Measurements from ENCODE around the gene VASP. TPM values are rescaled to one million over a fixed set of nuclear protein-coding genes. Genes with fewer than 3 reads are reported as not detected.

The VASP gene
- total and polyA plus RNA-seq, 2 of the 4 experiments (the other 2 are of a cell fraction), result 61.1 to 88.8 TPM

DNA sequence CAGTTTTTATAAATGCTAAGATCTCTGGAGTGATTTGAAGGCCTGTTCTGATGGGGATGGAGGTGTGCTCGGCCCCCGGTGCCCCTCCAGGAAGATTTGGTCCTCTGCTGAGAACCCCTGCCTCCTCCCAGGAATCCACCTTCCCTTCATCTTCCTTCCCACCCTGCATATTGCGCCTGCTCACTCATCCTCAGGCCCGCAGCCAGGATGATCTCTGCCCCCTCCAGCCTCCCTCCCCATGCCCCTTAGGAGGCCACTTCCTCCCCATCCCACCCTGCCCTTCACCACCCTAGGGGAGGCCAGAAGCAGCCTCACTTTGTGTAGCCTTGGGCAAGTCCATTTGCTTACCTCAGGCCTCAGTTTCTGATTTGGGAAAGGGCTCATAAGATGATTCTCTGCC, 19.7 kb downstream of the VASP start:
- H3K27me3 ChIP-seq (ENCODE audit: control insufficient read depth, insufficient read depth, low read length), result no peaks in the 10 kb centered on the region
- H4K8ac ChIP-seq (ENCODE audit: low read depth in 2 of 2, low read length in 2 of 2), result no peak overlapping the region
- intact Hi-C loops (cut with micrococcal nuclease), result no loop called here
- H4K20me1 ChIP-seq (ENCODE audit: insufficient read depth, low read length), result peaks cover 44% of the 10 kb centered on the region
- H4K5ac ChIP-seq (ENCODE audit: low read depth, low read length), result no peak overlapping the region
- in situ Hi-C loops (cut with MboI; ENCODE audit: low sequenced_read_pairs), result loop anchor here (10.0 kb wide), 1 partner anchor 118 kb away; no protein-coding TSS in a partner anchor
- H2BK20ac ChIP-seq (ENCODE audit: low read depth, low read length), result no peak overlapping the region
- no peak overlapping the region for H3K4me2 ChIP-seq (ENCODE audit: low read depth, low read length)
- ATAC-seq (ENCODE audit: low read depth) (no peak), DNase-seq (no peak)
- ChIA-PET POLR2A (ENCODE audit: unreplicated experiment) (no interaction called here), CTCF (no interaction called here)
- TF ChIP-seq, protein P1, sequence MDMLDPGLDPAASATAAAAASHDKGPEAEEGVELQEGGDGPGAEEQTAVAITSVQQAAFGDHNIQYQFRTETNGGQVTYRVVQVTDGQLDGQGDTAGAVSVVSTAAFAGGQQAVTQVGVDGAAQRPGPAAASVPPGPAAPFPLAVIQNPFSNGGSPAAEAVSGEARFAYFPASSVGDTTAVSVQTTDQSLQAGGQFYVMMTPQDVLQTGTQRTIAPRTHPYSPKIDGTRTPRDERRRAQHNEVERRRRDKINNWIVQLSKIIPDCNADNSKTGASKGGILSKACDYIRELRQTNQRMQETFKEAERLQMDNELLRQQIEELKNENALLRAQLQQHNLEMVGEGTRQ (IDR thresholded peaks at IDR 0.05; ENCODE audit: low read depth, low read length), result no peak
- TF ChIP-seq RCOR1 (IDR thresholded peaks at IDR 0.05; ENCODE audit: insufficient replicate concordance, low read length) (no peak), FOS (IDR thresholded peaks at IDR 0.05; ENCODE audit: low read depth, low read length) (no peak), BHLHE40 (IDR thresholded peaks at IDR 0.05; ENCODE audit: low read depth, low read length) (no peak), SMC3 (IDR thresholded peaks at IDR 0.05; ENCODE audit: low read depth, low read length) (no peak), MAZ (IDR thresholded peaks at IDR 0.05; ENCODE audit: borderline replicate concordance, low read depth, low read length) (no peak), NFE2L2 (IDR thresholded peaks at IDR 0.05; ENCODE audit: low read depth, low read length) (no peak), RAD21 (IDR thresholded peaks at IDR 0.05; ENCODE audit: low read length) (no peak), CHD1 (IDR thresholded peaks at IDR 0.05; ENCODE audit: low read depth, low read length) (no peak)
- no CpG with 5 or more reads among the region's 4 CpGs for WGBS, 2 experiments (ENCODE audit: extremely low coverage in 2 of 2, insufficient read length in 1 of 2)
- H3K9me3 ChIP-seq (ENCODE audit: control insufficient read depth, insufficient read depth, low read length), result peaks cover 6% of the 10 kb centered on the region
- no peak overlapping the region for H2AFZ ChIP-seq (replicated peaks; ENCODE audit: low read length, poor library complexity)
- no peak overlapping the region for H3K4me3 ChIP-seq (ENCODE audit: insufficient read depth, low read depth, low read length)
- no peak overlapping the region for H2BK120ac ChIP-seq (ENCODE audit: low read depth, low read length)
- no peak overlapping the region for H2BK15ac ChIP-seq (ENCODE audit: low read depth, low read length)
- peaks cover 42% of the 10 kb centered on the region for H3K36me3 ChIP-seq (ENCODE audit: control insufficient read depth, insufficient read depth, low read length)
- no peak overlapping the region for H3K18ac ChIP-seq (ENCODE audit: low read depth, low read length)
- no TSS peak for BruUV-seq (replicated peaks)
- H2AK9ac ChIP-seq (replicated peaks; ENCODE audit: low read depth, low read length, poor library complexity), result no peak overlapping the region
- peaks cover 2% of the 10 kb centered on the region; the same call in 1 of the 2 replicates for H3K4me1 ChIP-seq (ENCODE audit: control insufficient read depth, insufficient read depth, low read length)
- peaks cover 12 to 46% of the 10 kb centered on the region in 2 experiments for H3K79me1 ChIP-seq (ENCODE audit: low read depth in 1 of 2, low read length in 2 of 2)
- no peak overlapping the region for H3K27ac ChIP-seq (ENCODE audit: insufficient read depth, low read length)
- H3K56ac ChIP-seq (ENCODE audit: extremely low read depth, insufficient read depth, low read length), result no peak overlapping the region
- H3K9ac ChIP-seq (ENCODE audit: low read depth, low read length), result no peak overlapping the region
- no peak overlapping the region for H3K4ac ChIP-seq (ENCODE audit: low read depth, low read length)
- H2BK5ac ChIP-seq (ENCODE audit: low read depth, low read length, poor library complexity, severe bottlenecking), result no peak overlapping the region
- 0 out of 2 replicates have a peak, but pooled peaks cover 4% of the 10 kb centered on the region for H3K9me1 ChIP-seq (ENCODE audit: insufficient read depth, low read length)
- no peak overlapping the region for H3K23ac ChIP-seq (ENCODE audit: low read depth, low read length)
- dilution Hi-C loops (cut with HindIII; ENCODE audit: low sequenced_read_pairs, unreplicated experiment), result no loop called here
- H3K14ac ChIP-seq (replicated peaks; ENCODE audit: low read depth, low read length), result no peak overlapping the region
- H2AK5ac ChIP-seq (ENCODE audit: low read depth, low read length), result no peak overlapping the region
- H4K91ac ChIP-seq (ENCODE audit: insufficient read depth, low read depth, low read length), result no peak overlapping the region

Measured in IMR-90 (cell line).